Suprapubic skin (tissue), 4 donors: ENCODE results near the gene WAC.

Experiments used
- POLR2A ChIP-seq, 2 donors: fragments of 450-650 bp; IDR thresholded peaks; one replicate each; pipeline ENCODE4 v1.6.1; 2017; ENCODE audit warnings: antibody characterized with exemption in 2 of 2, mild to moderate bottlenecking in 2 of 2, moderate library complexity in 2 of 2
- POLR2AphosphoS5 ChIP-seq, 3 donors: sonication (generic); formaldehyde crosslinking; IDR thresholded peaks; one replicate each; pipeline ENCODE4 v1.6.1; 2017; ENCODE audit warnings: antibody characterized with exemption in 3 of 3
- TF ChIP-seq, protein P1 (sequence below), 2 donors: fragments of 200-600 bp in 1 of 2; fragments of 450-650 bp in 1 of 2; sonication (generic) in 1 of 2; IDR thresholded peaks; one replicate each; pipeline ENCODE4 v1.5.1; 2016 to 2019; ENCODE audit warnings: antibody characterized with exemption in 2 of 2, mild to moderate bottlenecking in 1 of 2, moderate library complexity in 1 of 2

DNA sequence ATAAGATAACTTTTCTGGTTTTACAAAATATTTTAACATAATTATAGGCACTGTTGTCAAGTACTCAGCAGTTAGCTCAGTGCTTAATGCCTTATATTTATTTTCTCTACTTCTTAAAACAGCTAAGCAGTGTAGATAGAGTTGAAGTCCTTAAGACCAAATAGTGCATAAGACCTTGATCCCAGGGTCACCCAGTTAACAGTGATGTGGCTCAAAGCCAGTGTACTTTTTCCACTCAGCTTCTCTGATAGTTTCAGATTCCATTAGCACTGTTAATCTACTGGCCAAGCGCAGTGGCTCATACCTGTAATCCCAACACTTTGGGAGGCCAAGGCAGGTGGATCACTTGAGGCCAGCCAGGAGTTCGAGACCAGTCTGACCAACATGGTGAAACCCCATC, 83.6 kb downstream of the WAC start:
- TF ChIP-seq, protein P1, sequence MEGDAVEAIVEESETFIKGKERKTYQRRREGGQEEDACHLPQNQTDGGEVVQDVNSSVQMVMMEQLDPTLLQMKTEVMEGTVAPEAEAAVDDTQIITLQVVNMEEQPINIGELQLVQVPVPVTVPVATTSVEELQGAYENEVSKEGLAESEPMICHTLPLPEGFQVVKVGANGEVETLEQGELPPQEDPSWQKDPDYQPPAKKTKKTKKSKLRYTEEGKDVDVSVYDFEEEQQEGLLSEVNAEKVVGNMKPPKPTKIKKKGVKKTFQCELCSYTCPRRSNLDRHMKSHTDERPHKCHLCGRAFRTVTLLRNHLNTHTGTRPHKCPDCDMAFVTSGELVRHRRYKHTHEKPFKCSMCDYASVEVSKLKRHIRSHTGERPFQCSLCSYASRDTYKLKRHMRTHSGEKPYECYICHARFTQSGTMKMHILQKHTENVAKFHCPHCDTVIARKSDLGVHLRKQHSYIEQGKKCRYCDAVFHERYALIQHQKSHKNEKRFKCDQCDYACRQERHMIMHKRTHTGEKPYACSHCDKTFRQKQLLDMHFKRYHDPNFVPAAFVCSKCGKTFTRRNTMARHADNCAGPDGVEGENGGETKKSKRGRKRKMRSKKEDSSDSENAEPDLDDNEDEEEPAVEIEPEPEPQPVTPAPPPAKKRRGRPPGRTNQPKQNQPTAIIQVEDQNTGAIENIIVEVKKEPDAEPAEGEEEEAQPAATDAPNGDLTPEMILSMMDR (IDR thresholded peaks at IDR 0.05) = no peak
- no peak for TF ChIP-seq POLR2A (IDR thresholded peaks at IDR 0.05)
- TF ChIP-seq POLR2AphosphoS5 (IDR thresholded peaks at IDR 0.05) = no peak
